Activated naive CD4-positive, alpha-beta T cell treated with anti-CD3 and anti-CD28 coated beads for 36 hours (primary cell): ENCODE results near the gene IKZF3. TPM values are rescaled to one million over a fixed set of nuclear protein-coding genes. Genes with fewer than 3 reads are reported as not detected.
"Not testable (repeated sequence)": the region's sequence is repeated elsewhere in the genome, so short reads cannot be mapped to it uniquely, and the experiment has no call there.

Source experiments
- CTCF ChIA-PET: fragments of 350-600 bp; sonication (Branson Sonifier 250); formaldehyde crosslinking; loops from one replicate; lab custom pipeline; 2021; ENCODE audit warnings: antibody characterized with exemption; lab: Charles Lee
- DNase-seq: peaks from one replicate; pipeline ENCODE4 v3.0.0-alpha.2; 2020
- H3K27ac Mint-ChIP-seq: one replicate; pipeline ENCODE4 v1.8.0; 2021; ENCODE audit warnings: mild to moderate bottlenecking, mixed read lengths
- H3K27me3 Mint-ChIP-seq: one replicate; pipeline ENCODE4 v1.8.0; 2021; ENCODE audit warnings: low read depth, mixed read lengths
- H3K36me3 Mint-ChIP-seq: one replicate; pipeline ENCODE4 v1.8.0; 2021; ENCODE audit warnings: low read depth, mixed read lengths
- H3K4me1 Mint-ChIP-seq: one replicate; pipeline ENCODE4 v1.8.0; 2021; ENCODE audit warnings: low read depth, mixed read lengths
- H3K4me3 Mint-ChIP-seq: one replicate; pipeline ENCODE4 v1.8.0; 2021; ENCODE audit warnings: mild to moderate bottlenecking, moderate library complexity, mixed read lengths
- H3K9me3 Mint-ChIP-seq: one replicate; pipeline ENCODE4 v1.8.0; 2021; ENCODE audit warnings: mixed read lengths
- intact Hi-C: fragments of 100-400 bp; cut with micrococcal nuclease; formaldehyde crosslinking; loops from one replicate; pipeline ENCODE4 v1.15.1; 2023
- total RNA-seq, 2 experiments: library from RNA; stranded (reverse); gene quantifications; one replicate each; pipeline ENCODE4 v1.2.3, GENCODE V29; 2021

Gene IKZF3
- total RNA-seq, 2 experiments from 2014 or later = 34.2 to 36.1 TPM

DNA sequence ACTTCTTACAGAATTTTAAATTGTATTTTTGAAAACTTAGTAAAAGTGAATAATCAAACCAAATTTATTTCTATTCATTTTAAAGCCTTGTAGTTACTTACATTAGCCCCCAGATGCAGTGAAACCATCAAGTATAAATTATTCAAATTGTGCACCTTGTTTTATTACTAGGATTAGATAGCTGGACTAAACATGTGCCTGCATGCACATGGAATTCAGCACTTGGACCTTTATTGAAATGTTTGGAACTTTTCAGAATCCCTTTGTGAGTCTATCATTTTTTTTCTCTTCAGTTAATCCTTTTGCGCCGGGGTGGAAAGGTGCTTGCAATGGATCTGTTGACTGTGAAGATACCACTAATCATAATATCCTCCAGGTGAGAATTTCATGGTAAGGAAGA lies 8.6 kb upstream of the IKZF3 start:
- no peak for DNase-seq
- Mint-ChIP-seq H3K27me3 (no peaks in the 10 kb centered on the region), H3K27ac (no peak overlapping the region), H3K9me3 (peaks cover 2% of the 10 kb centered on the region), H3K4me1 (peaks cover 9% of the 10 kb centered on the region), H3K36me3 (no peaks in the 10 kb centered on the region), H3K4me3 (no peak overlapping the region)
- CTCF ChIA-PET = interaction anchor here (0.7 to 3.4 kb wide), 14 partner anchors 11 to 250 kb away, joined by 3 to 18 read pairs (median 4); partner anchors contain the start of gene PSMD3
- intact Hi-C loops = loop anchor here (1.0 kb wide), 3 partner anchors 87 to 155 kb away; partner anchors contain the start of gene PSMD3

DNA sequence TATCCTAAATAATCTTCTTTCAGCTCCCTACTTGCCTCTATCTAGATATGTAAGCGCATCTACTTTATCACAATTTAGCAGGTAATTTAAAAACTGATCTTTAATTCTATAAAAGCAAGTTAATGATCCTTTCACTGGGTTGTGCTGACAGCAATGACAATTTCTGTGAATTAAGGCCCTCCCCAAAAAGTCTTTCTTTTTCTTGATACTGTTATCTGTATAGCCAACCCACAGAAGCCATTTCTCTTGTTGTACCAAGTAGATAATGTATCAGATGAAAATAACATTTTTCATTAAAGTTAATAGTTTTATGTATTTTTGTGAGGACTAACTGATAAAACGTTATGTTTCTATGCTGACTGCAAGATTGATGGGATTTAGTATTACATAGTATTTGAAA lies 7.7 kb upstream of the IKZF3 start:
- Mint-ChIP-seq H3K27me3 (no peaks in the 10 kb centered on the region), H3K4me1 (peaks cover 18% of the 10 kb centered on the region), H3K9me3 (peaks cover 2% of the 10 kb centered on the region), H3K4me3 (no peak overlapping the region), H3K36me3 (no peaks in the 10 kb centered on the region), H3K27ac (no peak overlapping the region)
- CTCF ChIA-PET = interaction anchor here (0.7 to 3.4 kb wide), 8 partner anchors 17 to 249 kb away, joined by 3 to 18 read pairs (median 5); partner anchors contain the start of gene PSMD3
- intact Hi-C loops = loop anchor here (1.0 kb wide), 3 partner anchors 88 to 156 kb away; partner anchors contain the start of gene PSMD3
- no peak for DNase-seq

DNA sequence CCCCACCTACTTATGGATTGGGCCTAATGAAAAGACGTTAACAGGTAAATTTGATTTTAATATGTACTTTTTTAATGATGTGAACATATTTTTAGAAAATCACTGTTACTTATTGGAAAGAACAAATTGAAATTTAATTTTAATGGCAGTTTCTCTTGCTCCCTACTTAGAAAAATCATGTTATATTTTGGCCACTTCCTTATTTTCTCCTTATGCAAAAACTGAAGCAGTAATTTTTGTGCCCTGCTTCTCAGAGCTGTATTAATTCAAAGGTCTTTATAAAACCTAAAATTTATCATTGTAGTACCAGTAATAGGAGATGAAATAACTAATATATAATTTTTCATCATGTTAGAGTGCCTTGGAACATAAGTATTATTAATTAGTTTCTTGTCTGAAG lies 6.7 kb upstream of the IKZF3 start:
- Mint-ChIP-seq H3K36me3 (no peaks in the 10 kb centered on the region), H3K27ac (no peak overlapping the region), H3K4me3 (no peak overlapping the region), H3K27me3 (no peaks in the 10 kb centered on the region), H3K9me3 (peaks cover 2% of the 10 kb centered on the region), H3K4me1 (peaks cover 27% of the 10 kb centered on the region)
- CTCF ChIA-PET = interaction anchor here (0.6 to 3.4 kb wide), 4 partner anchors 96 to 248 kb away, joined by 3 to 12 read pairs (median 3); no protein-coding TSS in a partner anchor
- DNase-seq = no peak
- intact Hi-C loops = no loop called here

DNA sequence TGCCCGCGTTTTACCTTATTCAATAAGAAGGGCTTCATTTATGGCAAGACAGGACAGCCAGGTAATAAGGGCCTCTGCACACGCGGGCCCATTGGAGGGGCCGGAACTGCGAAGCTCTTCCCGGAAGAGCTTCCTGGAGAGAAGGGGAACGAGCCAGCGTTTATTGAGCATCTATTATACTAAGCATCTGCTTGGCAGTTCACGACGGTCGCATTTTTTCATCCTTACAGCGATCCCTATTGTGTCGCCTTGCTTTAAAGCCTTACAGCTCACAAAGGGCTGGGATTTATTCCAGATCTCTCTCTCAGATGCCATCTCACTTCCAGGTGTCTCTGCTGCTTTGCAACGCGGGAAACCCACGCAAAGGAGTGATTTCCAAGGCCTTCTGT lies 4.4 kb upstream of the IKZF3 start:
- peaks cover 43% of the 10 kb centered on the region for H3K4me1 Mint-ChIP-seq
- DNase-seq = no peak
- H3K27ac Mint-ChIP-seq = peak overlapping the region; percentile 92
- CTCF ChIA-PET = no interaction called here
- H3K4me3 Mint-ChIP-seq = peak overlapping the region; percentile 24
- intact Hi-C loops = loop anchor here (5.0 kb wide), 2 partner anchors 229 to 466 kb away; partner anchors contain the start of gene FBXL20
- H3K9me3 Mint-ChIP-seq = peaks cover 2% of the 10 kb centered on the region
- H3K36me3 Mint-ChIP-seq = no peaks in the 10 kb centered on the region
- H3K27me3 Mint-ChIP-seq = no peaks in the 10 kb centered on the region

DNA sequence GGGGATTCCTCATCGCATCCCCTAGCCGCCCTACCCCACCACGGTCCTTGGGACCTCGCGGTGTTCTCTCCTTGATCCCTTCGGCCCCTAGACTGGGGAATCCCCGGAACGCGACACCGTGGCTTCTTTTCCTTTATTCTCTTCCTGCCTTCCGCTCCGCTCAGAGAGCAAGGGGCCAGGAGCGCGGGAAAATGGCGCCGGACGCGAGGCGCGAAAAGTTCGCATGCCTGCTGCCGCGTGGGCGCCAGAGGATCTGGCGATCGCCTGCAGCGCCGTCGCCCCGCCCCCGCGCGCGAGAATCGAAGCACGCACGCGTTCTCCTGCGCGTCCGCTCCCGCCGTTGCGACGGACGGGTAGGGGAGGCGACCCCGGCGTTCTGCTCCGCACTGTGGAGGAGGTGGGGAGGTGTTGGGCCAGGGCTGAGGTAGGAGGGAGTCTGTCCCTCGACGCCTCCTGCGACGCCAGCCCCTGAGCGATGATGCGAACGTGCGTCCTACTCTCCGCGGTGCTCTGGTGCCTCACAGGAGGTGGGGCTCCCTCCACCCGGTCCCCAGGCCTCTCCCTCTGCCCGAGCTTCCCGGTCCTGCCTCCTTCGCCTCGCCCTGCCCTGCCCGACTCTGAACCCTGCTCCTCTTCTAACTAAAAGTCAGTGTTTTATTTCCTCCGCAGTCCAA lies 3.9 kb upstream of the IKZF3 start, which contains the start of gene ZPBP2:
Gene ZPBP2 (plus strand): TSS at position 323 of the 674 bp plus-strand sequence. CDS start 153 bp downstream, at position 476.
- Mint-ChIP-seq H3K27ac (peak within 1 kb of the TSS; percentile 92), H3K4me3 (peak within 1 kb of the TSS; percentile 63), H3K9me3 (peaks cover 2% of the 10 kb centered on the region), H3K36me3 (no peaks in the 10 kb centered on the region), H3K27me3 (no peaks in the 10 kb centered on the region), H3K4me1 (peaks cover 43% of the 10 kb centered on the region)
- peak; percentile 68 for DNase-seq
- intact Hi-C loops = loop anchor here (1.0 to 5.0 kb wide), 8 partner anchors 49 to 466 kb away; partner anchors contain the start of genes FBXL20, LRRC3C, MIEN1 and ORMDL3
- CTCF ChIA-PET = no interaction called here

DNA sequence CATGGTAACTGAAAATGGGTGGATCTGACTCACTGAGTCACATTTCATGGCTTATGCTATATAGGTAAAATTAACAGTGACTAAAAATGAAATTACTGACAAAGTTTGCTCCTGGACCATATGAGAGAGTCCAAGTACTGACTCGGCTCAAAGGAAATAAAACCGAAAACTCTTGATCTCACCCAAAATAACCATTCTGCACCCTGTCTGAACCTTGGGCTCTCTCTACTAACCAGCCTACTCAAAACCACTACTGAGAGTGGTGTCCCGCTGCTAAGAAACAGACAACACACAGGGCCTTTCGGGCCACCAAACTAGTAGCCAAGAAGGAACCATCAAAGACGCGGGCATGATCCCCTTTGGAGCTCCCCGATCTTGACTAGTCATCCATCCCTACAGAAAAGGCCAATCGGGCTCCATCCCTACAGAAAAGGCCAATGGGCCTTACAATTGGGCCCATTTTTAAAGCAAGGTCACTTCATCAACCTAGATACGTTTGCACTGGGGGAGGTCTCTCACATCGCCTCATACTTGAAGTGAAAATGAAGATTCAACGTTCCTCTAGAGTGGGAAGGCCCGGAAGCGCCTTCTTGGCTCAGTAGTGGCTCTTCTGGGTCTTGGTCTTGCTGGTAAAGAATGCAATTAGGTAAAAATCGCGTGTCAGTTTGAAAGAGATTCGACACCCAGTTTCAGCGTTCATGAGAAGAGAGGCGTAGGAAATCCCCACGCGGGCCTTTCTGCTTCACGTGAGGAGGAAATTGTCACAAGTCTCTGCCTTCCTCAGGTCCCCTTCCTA lies 3.2 kb upstream of the IKZF3 start:
- H3K9me3 Mint-ChIP-seq = peaks cover 2% of the 10 kb centered on the region
- intact Hi-C loops = loop anchor here (1.0 to 5.0 kb wide), 8 partner anchors 48 to 465 kb away; partner anchors contain the start of genes FBXL20, LRRC3C, MIEN1 and ORMDL3
- DNase-seq = peak; percentile 81
- H3K27me3 Mint-ChIP-seq = no peaks in the 10 kb centered on the region
- H3K27ac Mint-ChIP-seq = peak overlapping the region; percentile 92
- peak overlapping the region; percentile 63 for H3K4me3 Mint-ChIP-seq
- no peaks in the 10 kb centered on the region for H3K36me3 Mint-ChIP-seq
- peaks cover 45% of the 10 kb centered on the region for H3K4me1 Mint-ChIP-seq
- CTCF ChIA-PET = no interaction called here

DNA sequence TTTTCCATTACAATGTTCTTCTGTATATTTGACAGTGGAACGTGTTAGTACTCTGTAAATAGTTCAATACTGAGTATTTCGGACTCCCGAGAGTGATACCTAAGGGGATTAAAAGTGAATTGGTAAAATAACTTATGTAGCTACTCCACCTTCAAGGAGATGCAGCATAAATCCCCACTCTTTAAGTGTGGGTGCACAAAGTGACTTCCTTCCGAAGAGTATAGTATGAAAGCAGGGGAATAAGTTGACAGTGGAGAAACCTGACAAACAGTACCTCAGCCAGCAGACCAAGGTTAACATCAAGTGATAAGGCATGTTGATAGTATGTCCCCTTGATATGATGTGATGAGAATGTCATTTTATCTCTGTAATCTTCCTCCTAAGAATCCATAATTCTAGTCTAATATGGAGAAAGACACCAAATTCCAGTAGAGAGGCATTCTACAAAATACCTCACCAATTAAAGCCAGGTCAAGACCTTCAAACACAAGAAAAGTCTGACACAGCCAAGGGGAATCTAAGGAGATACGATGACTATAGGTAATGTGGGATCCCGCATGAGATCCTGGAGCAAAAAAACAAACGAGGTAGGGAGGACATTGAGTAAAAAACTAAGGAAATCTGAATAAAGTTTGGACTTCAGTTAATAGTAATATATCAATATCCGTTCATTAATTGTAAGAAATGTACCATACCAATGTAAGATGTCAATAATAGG lies 2.1 kb upstream of the IKZF3 start:
- no peaks in the 10 kb centered on the region for H3K27me3 Mint-ChIP-seq
- CTCF ChIA-PET = interaction anchor here (1.3 kb wide), 1 partner anchor 197 kb away, joined by 3 read pairs; no protein-coding TSS in a partner anchor
- intact Hi-C loops = loop anchor here (2.0 to 5.0 kb wide), 3 partner anchors 61 to 464 kb away; partner anchors contain the start of genes FBXL20, LRRC3C and ORMDL3
- no peak overlapping the region for H3K27ac Mint-ChIP-seq
- no peak overlapping the region for H3K4me3 Mint-ChIP-seq
- H3K36me3 Mint-ChIP-seq = no peaks in the 10 kb centered on the region
- H3K4me1 Mint-ChIP-seq = peaks cover 46% of the 10 kb centered on the region
- no peak for DNase-seq
- H3K9me3 Mint-ChIP-seq = peaks cover 2% of the 10 kb centered on the region

DNA sequence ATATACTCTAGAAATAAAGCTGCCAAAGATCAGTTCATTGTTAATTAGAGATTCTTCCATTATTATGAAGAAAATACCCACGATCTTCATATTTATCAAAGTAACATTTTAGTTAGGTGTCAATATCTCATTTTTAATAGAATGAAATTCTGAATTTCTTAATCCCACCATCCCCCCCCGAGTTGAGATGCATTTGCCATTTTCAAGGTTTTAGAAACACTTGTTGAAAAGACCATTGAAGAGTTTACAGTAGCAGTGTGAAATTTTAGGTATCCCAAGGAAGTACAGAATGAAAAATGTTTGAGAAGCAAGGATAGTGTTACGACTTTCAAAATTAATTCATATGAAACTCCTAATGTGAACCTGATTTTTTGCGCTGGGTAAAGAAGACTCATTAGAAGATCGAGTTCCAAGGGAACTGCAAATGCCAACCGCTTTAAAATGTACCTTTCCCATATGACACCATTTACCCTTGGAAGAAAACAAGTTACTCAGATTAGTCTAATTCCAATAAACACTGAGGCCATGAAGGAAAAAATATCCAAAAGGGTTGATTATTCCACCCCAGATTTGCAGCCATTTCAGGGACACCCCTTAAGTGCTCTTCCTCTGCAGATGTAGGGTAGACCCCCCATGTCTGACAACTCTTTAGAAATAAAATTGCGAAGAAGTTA lies 731 bp downstream of the IKZF3 start:
- intact Hi-C loops = loop anchor here (1.0 to 5.0 kb wide), 3 partner anchors 93 to 226 kb away; partner anchors contain the start of genes PGAP3 and STARD3
- peaks cover 59% of the 10 kb centered on the region for H3K4me1 Mint-ChIP-seq
- H3K9me3 Mint-ChIP-seq = peaks cover 1% of the 10 kb centered on the region
- no peak for DNase-seq
- peaks cover 6% of the 10 kb centered on the region for H3K36me3 Mint-ChIP-seq
- H3K27me3 Mint-ChIP-seq = no peaks in the 10 kb centered on the region
- CTCF ChIA-PET = interaction anchor here (1.2 to 1.9 kb wide), 3 partner anchors 29 to 70 kb away, joined by 3 to 5 read pairs (median 3); no protein-coding TSS in a partner anchor
- peak overlapping the region; percentile 95 for H3K27ac Mint-ChIP-seq
- peak overlapping the region; percentile 92 for H3K4me3 Mint-ChIP-seq

DNA sequence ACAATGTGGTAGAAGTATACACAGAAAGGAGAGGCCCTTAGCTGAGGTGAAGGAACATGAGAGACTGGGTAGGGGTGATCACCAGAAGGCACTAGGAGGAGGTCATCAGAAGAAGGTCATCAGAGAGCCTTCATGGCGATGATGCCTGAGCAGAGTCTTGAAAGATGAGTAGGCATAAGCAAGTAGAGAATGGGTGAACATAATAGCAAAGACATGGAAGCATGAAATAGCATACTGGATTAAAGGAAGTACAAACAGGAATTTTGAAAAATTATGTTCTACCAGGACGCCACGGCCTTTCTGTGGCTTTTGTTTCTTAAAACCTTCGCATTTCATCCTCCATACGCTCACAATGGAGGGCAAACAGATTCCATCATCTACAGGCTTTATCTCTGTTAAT lies 2.9 kb downstream of the IKZF3 start:
- Mint-ChIP-seq H3K27me3 (no peaks in the 10 kb centered on the region), H3K4me1 (peaks cover 52% of the 10 kb centered on the region), H3K4me3 (peak overlapping the region; percentile 67), H3K9me3 (no peaks in the 10 kb centered on the region), H3K36me3 (peaks cover 6% of the 10 kb centered on the region), H3K27ac (peak overlapping the region; percentile 83)
- DNase-seq = peak; percentile 30
- CTCF ChIA-PET = interaction anchor here (0.5 to 2.2 kb wide), 8 partner anchors 9 to 239 kb away, joined by 3 to 9 read pairs (median 6); no protein-coding TSS in a partner anchor
- intact Hi-C loops = loop anchor here (1.0 to 5.0 kb wide), 3 partner anchors 18 to 174 kb away; partner anchors contain the start of gene PGAP3

DNA sequence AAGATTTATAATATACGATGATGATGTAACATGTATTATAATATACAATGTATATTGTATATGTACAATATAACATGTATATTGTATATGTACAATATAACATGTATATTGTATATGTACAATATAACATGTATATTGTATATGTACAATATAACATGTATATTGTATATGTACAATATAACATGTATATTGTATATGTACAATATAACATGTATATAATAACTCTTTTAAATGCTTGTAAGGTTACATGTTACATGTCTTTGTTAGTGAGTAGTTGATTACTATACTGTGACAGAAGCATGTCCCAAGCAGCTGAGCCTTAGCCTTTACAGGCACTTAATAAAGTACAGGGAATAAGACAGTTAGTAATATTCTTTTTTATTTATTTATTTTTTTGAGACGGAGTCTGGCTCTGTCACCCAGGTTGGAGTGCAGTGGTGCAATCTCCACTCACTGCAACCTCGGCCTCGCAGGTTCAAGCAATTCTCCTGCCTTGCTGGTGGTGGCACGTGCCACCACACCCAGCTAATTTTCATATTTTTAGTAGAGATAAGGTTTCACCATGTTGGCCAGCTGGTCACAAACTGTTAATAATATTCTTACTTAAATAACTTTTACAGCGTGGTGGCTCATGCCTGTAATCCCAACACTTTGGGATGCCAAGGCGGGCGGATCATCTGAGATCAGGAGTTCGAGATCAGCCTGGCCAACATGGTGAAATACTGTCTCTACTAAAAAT lies 8.0 kb downstream of the IKZF3 start:
- H3K4me3 Mint-ChIP-seq, H3K27ac Mint-ChIP-seq, H3K36me3 Mint-ChIP-seq, H3K9me3 Mint-ChIP-seq, DNase-seq, H3K27me3 Mint-ChIP-seq, CTCF ChIA-PET, intact Hi-C loops: not testable (repeated sequence)
- peaks cover 52% of the 10 kb centered on the region for H3K4me1 Mint-ChIP-seq
